Cardiac ventricle fibroblast (primary cell): ENCODE data around the gene CCL21. TPM values are rescaled to one million over a fixed set of nuclear protein-coding genes. Genes with fewer than 3 reads are reported as not detected.

Experiments used
- total RNA-seq: library from RNA; depleted of rRNA; stranded (reverse); fragments of >200 nt; gene quantifications from 2 replicates; pipeline ENCODE4 v1.2.3, GENCODE V29; 2015

Gene CCL21, protein sequence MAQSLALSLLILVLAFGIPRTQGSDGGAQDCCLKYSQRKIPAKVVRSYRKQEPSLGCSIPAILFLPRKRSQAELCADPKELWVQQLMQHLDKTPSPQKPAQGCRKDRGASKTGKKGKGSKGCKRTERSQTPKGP
- 0.81 TPM in 1 of 2 replicates, not detected in the other for total RNA-seq

DNA sequence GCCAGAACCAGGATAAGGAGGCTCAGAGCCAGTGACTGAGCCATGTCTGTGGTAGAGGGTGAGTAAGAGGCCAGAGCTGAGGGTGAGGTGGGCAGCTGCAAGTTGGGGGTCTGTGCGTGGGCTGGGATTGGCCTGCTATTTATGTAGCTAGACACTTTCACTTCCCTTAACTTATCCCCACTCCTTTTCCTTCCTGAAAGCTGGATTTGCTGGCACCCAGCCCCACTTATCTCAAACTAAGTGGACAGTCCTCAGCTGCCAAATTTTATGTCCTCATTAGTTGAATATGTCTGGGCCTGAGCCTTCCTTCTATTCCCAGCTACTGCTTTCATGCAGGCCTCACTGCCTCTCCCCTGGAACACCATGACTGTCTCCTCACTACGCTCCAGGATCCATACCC lies at the start of gene CCL21:
TSS of gene CCL21 (minus strand) at position 114 of the 400 bp plus-strand sequence. CDS start at position 44, 70 bp downstream.

DNA sequence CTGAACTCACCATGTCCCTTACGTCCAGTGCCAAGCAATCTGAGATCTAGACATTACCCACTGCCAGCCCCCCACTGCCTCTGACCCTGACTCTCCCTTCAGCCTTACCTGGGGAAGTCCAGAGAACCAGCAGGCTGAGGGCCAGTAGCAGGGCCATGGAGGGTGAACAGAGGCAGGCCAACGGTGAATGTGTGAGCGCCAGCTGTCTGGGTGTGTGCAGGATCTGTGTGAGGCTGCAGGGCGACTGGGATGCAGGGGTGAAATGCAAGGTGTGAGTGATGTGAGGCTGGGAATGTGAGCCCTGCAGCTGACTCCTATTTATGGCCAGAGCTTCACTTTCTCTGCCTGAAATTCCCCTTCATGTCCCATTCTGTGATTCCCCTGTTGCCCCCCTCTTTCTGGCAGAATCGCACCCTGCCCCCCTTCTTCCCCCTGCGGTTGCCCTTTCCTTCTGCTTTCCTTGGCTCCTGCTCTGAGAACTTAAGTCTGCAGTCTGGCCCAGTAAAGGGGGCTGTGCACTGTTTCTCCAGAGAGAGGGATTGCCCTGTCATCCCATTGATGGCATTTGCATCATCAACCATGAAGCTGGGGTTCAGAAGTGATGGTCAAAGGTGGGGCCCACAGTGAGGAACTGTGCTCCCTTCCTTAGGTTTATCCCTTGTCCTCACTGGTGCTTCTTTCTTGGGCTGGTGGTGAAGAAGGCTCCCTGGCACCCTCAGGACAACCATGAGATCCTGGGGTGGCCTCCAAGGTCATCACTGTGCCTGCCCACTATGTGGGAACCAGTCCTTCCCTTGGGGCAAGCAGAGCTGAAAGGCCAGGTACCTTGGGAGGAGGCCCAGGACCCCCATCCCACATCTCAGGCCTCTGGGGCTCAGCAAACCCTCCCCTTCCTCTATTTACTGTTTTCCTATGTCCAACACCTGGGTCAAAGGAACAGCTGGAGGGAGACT lies 18.7 kb downstream of the CCL21 start, which contains the start of gene CCL19:
TSS of gene CCL19 (minus strand) at position 294 of the 953 bp plus-strand sequence. CDS start at position 157, 137 bp downstream.

DNA sequence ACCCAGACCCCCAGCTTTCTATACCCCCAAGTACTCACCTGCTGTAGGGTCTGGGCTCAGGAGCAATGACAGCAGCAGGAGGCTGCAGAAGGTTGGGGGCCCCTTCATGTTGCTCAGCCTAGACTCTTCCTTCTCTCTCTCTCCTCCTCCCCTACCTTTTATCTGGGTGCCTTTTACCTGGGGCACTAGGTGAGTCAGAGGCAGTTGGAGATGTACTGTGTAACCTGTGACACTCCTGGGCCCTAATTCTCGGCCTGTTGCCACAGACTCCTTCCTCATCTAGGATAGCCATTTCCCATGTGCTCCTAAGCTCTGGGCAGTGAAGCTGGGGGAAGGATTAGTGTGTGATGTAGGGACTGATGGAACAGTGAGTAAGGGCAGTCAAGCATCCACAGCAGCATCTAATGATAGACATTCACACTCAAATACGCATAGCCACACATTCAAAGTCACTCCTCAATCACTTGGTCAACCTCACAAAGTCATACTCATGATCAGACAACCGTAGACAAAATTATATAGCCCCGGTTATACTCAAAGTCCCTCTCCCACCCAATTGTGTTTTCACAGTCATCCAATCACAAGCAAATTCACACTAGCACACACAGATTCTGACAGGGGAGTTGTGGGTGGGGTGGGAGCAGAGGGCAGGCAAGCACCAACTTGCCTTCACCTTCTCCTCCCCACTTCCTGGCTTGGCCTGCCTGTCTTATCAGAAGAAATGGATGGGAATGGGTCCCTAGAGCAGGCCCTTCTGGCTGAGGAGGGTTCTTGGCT lies 47.2 kb downstream of the CCL21 start, which contains the start of gene CCL27:
TSS of gene CCL27 (minus strand) at position 132 of the 777 bp plus-strand sequence. CDS start at position 108, 24 bp downstream.

Other genes starting within 250 kb of the CCL21 start
- gene ENHO, start 187.1 kb downstream of the CCL21 start, total RNA-seq, result not detected in 2 replicates
- gene CNTFR, start 120.4 kb downstream of the CCL21 start, total RNA-seq, result 0.39 and 0.56 TPM in 2 replicates
- 21.7 and 30.3 TPM in 2 replicates for gene RPP25L, start 98.0 kb downstream of the CCL21 start, total RNA-seq
- 57.8 and 71.7 TPM in 2 replicates for gene DCTN3, start 89.6 kb downstream of the CCL21 start, total RNA-seq
- gene ARID3C, start 81.1 kb downstream of the CCL21 start, total RNA-seq, result 0.12 and 0.34 TPM in 2 replicates
- 132 and 152 TPM in 2 replicates for gene SIGMAR1, start 72.3 kb downstream of the CCL21 start, total RNA-seq
- gene GALT, start 63.5 kb downstream of the CCL21 start, total RNA-seq, result 30.3 and 34.3 TPM in 2 replicates
- 61.2 and 84.7 TPM in 2 replicates for gene IL11RA, start 58.0 kb downstream of the CCL21 start, total RNA-seq
- gene CCL27, start 47.5 kb downstream of the CCL21 start, total RNA-seq, result not detected in 2 replicates
- gene CCL19, start 18.9 kb downstream of the CCL21 start, total RNA-seq, result 0.98 TPM in 1 of 2 replicates, not detected in the other
- 0.05 and 0.06 TPM in 2 replicates for gene PHF24, start 248.1 kb upstream of the CCL21 start, total RNA-seq